Esophagus (tissue), 2 donors: ENCODE results near the gene GPT2. TPM values are rescaled to one million over a fixed set of nuclear protein-coding genes. Genes with fewer than 3 reads are reported as not detected.

Experiments
- H3K27ac ChIP-seq, 2 donors: one replicate each; pipeline ENCODE4 v1.5.1; 2013; ENCODE audit warnings: low read depth in 2 of 2, mild to moderate bottlenecking in 2 of 2, inconsistent platforms in 1 of 2, low read length in 1 of 2, moderate library complexity in 1 of 2
- H3K27me3 ChIP-seq, 2 donors: one replicate each; pipeline ENCODE4 v1.6.1; 2013; ENCODE audit warnings: low read length in 2 of 2, control low read depth in 1 of 2, mild to moderate bottlenecking in 1 of 2; ENCODE audit not compliant: insufficient read depth in 2 of 2, control insufficient read depth in 1 of 2
- H3K36me3 ChIP-seq, 2 donors: one replicate each; pipeline ENCODE4 v1.6.1; 2013; ENCODE audit warnings: low read length in 1 of 2; ENCODE audit not compliant: control insufficient read depth in 2 of 2, insufficient read depth in 2 of 2
- H3K4me1 ChIP-seq, 2 donors: one replicate each; pipeline ENCODE4 v1.6.1; 2013; ENCODE audit warnings: low read length in 1 of 2; ENCODE audit not compliant: control insufficient read depth in 2 of 2, insufficient read depth in 2 of 2
- H3K4me3 ChIP-seq, 2 donors: one replicate each; pipeline ENCODE4 v1.5.1; 2013; ENCODE audit warnings: low read length in 2 of 2, mild to moderate bottlenecking in 2 of 2, low read depth in 1 of 2, moderate library complexity in 1 of 2
- H3K9me3 ChIP-seq, 2 donors: one replicate each; pipeline ENCODE4 v1.6.1; 2013; ENCODE audit warnings: mild to moderate bottlenecking in 2 of 2, low read depth in 1 of 2, low read length in 1 of 2, moderate library complexity in 1 of 2; ENCODE audit not compliant: control insufficient read depth in 2 of 2, insufficient read depth in 1 of 2
- WGBS, 2 donors: extraction: QIAGEN DNeasy Blood & Tissue Kit; methylation state at CpG; one replicate each; pipeline ENCODE4 v1.1.7; 2013; 5-methylcytosine and 5-hydroxymethylcytosine counted together
- polyA plus RNA-seq, 2 donors: library from polyadenylated mRNA; stranded (reverse); fragments of 200-250 nt; gene quantifications; one replicate each; pipeline ENCODE4 v1.2.3, GENCODE V29; 2013
- donor health status: healthy with polysubstance abuse.
- donor health status: Bipolar disorder and iron deficiency.

Gene GPT2
- polyA plus RNA-seq, 2 donors, result 53.8 to 65.8 TPM

DNA sequence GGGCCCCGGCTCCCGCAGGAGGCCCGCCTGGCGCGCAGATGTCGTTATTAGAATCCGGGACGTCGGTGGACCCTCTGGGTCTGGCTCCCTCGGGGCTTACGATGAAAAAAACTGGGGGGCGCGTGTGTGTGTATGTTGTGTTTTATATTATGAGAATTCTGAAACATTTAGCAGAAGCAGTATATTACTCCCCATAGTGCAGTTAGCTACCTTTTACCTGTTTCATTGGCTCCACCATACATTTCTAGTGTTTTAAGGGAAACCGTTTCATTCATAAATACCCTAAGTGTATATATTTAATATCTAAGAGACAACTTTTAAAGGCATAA is 89.8 kb downstream of the GPT2 start:
- H3K27ac ChIP-seq, result peak overlapping the region; percentile 93 to 99
- H3K4me1 ChIP-seq, result peaks cover 0 to 5% of the 10 kb centered on the region in 2 donors
- H3K36me3 ChIP-seq, result peaks cover 2% of the 10 kb centered on the region in 2 donors
- no peaks in the 10 kb centered on the region for H3K9me3 ChIP-seq
- H3K4me3 ChIP-seq, result peak overlapping the region; percentile 91 to 95
- 2 to 3% methylated on average over 14 of the region's 14 CpGs for WGBS, 2 donors
- H3K27me3 ChIP-seq, result no peaks in the 10 kb centered on the region

GRCh38 chr16:46974352-46974751 is 90.2 kb downstream of the GPT2 start:
- peak overlapping the region in 1 of 2 donors; percentile 29 for H3K27ac ChIP-seq
- WGBS, 2 donors, result 69 to 75% methylated on average over 6 of the region's 6 CpGs
- no peaks in the 10 kb centered on the region for H3K27me3 ChIP-seq
- no peaks in the 10 kb centered on the region for H3K9me3 ChIP-seq
- peaks cover 1 to 2% of the 10 kb centered on the region in 2 donors for H3K36me3 ChIP-seq
- H3K4me1 ChIP-seq, result peaks cover 0 to 5% of the 10 kb centered on the region in 2 donors
- no peak overlapping the region for H3K4me3 ChIP-seq

- peaks cover 0 to 2% of the 10 kb centered on the region in 2 donors for H3K36me3 ChIP-seq
- H3K27ac ChIP-seq, result no peak overlapping the region
- peaks cover 0 to 2% of the 10 kb centered on the region in 2 donors for H3K4me1 ChIP-seq
- WGBS, 2 donors, result 94 to 96% methylated on average over 11 of the region's 11 CpGs
- no peaks in the 10 kb centered on the region for H3K27me3 ChIP-seq
- no peaks in the 10 kb centered on the region for H3K9me3 ChIP-seq
- H3K4me3 ChIP-seq, result no peak overlapping the region
These were observed 91.0 kb downstream of the GPT2 start for GRCh38 chr16:46975165-46975564.

- H3K4me1 ChIP-seq, result no peaks in the 10 kb centered on the region
- no peak overlapping the region for H3K4me3 ChIP-seq
- no peaks in the 10 kb centered on the region for H3K9me3 ChIP-seq
- H3K27me3 ChIP-seq, result no peaks in the 10 kb centered on the region
- H3K36me3 ChIP-seq, result peaks cover 0 to 2% of the 10 kb centered on the region in 2 donors
- 84% methylated on average over 4 of the region's 4 CpGs for WGBS, 2 donors
- no peak overlapping the region for H3K27ac ChIP-seq
These were observed 91.8 kb downstream of the GPT2 start for GRCh38 chr16:46975908-46976470.

DNA sequence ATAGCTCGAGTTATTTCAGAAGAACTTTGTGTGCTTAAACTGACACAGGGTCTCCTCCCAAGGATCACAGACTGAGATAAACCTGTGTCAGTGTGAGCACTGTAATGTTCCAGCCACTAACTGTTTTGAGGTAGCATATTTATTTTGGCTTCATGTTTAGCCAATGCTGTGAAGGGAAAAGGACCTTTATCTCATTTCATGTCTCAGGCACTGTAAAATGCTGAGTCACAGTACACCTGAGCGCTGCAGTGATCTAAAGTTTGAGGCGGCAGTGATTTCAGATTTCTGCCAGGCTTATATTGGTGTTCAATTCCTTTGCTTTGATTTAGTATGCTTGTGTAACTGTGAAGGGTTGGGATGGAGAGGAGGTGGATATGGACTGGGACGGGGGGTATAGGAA is 92.4 kb downstream of the GPT2 start:
- no peaks in the 10 kb centered on the region for H3K9me3 ChIP-seq
- H3K4me1 ChIP-seq, result no peaks in the 10 kb centered on the region
- WGBS, 2 donors, result 59 to 83% methylated on average over 4 of the region's 4 CpGs

More for the DNA sequence above, 92.4 kb downstream of the GPT2 start:
- no peak overlapping the region for H3K4me3 ChIP-seq
- H3K27ac ChIP-seq, result no peak overlapping the region
- H3K36me3 ChIP-seq, result no peaks in the 10 kb centered on the region
- H3K27me3 ChIP-seq, result no peaks in the 10 kb centered on the region

Other genes starting within 250 kb of the GPT2 start
- gene VPS35, start 195.2 kb upstream of the GPT2 start, polyA plus RNA-seq, result 10 to 100 TPM; 17.4 to 35.3 TPM
- 1 to 10 TPM; 7.7 to 9.0 TPM for gene ORC6, start 194.7 kb upstream of the GPT2 start, polyA plus RNA-seq
- gene MYLK3, start 136.0 kb upstream of the GPT2 start, polyA plus RNA-seq, result under 1 TPM; 0.04 to 0.08 TPM
- gene C16orf87, start 53.2 kb upstream of the GPT2 start, polyA plus RNA-seq, result 1 to 10 TPM; 3.6 to 3.7 TPM
- 10 to 100 TPM; 31.1 to 39.2 TPM for gene DNAJA2, start 89.3 kb downstream of the GPT2 start, polyA plus RNA-seq